ENCODE results near the gene TFF3. TPM values are rescaled to one million over a fixed set of nuclear protein-coding genes. Genes with fewer than 3 reads are reported as not detected.

Gene TFF3
- total and polyA plus RNA-seq, 10 donors = 28.9 to 123 (median 72.7) TPM

DNA sequence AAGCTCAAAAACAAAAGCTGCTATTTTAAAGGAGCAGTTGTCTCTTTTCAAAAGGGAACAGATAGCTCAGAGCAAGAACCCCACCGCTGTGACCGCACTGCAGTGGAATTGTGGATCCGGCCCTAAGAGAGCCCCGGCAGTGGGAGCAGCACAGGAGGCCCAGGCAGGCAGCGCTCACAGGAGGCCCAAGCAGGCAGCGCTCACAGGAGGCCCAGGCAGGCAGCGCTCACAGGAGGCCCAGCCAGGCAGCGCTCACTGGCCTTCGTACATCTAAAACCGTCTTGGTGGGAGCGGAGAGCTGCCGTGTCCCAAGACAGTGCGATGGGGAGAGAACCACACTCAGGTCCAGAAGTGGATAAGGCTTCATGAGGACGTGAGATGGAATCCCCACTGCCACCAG, 4.0 kb downstream of the TFF3 start:
- 89 to 96% (median 92%) methylated on average over 14 of the region's 14 CpGs for WGBS, 5 donors
- peak; percentile 61 for DNase-seq
- no peak overlapping the region for H3K4me3 ChIP-seq
- H3K36me3 ChIP-seq = no peaks in the 10 kb centered on the region
- intact Hi-C loops (cut with DNase I; ENCODE audit: low total_unique reads) = no loop called here
- H3K27ac ChIP-seq = peak overlapping the region in 1 of 8 donors; percentile 38
- TF ChIP-seq POLR2AphosphoS5 (IDR thresholded peaks at IDR 0.05) = no peak
- TF ChIP-seq POLR2A (IDR thresholded peaks at IDR 0.05) = no peak
- TF ChIP-seq, protein P1, sequence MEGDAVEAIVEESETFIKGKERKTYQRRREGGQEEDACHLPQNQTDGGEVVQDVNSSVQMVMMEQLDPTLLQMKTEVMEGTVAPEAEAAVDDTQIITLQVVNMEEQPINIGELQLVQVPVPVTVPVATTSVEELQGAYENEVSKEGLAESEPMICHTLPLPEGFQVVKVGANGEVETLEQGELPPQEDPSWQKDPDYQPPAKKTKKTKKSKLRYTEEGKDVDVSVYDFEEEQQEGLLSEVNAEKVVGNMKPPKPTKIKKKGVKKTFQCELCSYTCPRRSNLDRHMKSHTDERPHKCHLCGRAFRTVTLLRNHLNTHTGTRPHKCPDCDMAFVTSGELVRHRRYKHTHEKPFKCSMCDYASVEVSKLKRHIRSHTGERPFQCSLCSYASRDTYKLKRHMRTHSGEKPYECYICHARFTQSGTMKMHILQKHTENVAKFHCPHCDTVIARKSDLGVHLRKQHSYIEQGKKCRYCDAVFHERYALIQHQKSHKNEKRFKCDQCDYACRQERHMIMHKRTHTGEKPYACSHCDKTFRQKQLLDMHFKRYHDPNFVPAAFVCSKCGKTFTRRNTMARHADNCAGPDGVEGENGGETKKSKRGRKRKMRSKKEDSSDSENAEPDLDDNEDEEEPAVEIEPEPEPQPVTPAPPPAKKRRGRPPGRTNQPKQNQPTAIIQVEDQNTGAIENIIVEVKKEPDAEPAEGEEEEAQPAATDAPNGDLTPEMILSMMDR (IDR thresholded peaks at IDR 0.05 in 8 of 11, conservative IDR thresholded peaks at IDR 0.05 in 3 of 11) = no peak
- no peaks in the 10 kb centered on the region for H3K9me3 ChIP-seq
- peaks cover 0 to 45% (median 15%) of the 10 kb centered on the region in 7 donors for H3K27me3 ChIP-seq (replicated peaks in 1 of 7)
- peaks cover 9 to 60% (median 34%) of the 10 kb centered on the region in 6 donors for H3K4me1 ChIP-seq

DNA sequence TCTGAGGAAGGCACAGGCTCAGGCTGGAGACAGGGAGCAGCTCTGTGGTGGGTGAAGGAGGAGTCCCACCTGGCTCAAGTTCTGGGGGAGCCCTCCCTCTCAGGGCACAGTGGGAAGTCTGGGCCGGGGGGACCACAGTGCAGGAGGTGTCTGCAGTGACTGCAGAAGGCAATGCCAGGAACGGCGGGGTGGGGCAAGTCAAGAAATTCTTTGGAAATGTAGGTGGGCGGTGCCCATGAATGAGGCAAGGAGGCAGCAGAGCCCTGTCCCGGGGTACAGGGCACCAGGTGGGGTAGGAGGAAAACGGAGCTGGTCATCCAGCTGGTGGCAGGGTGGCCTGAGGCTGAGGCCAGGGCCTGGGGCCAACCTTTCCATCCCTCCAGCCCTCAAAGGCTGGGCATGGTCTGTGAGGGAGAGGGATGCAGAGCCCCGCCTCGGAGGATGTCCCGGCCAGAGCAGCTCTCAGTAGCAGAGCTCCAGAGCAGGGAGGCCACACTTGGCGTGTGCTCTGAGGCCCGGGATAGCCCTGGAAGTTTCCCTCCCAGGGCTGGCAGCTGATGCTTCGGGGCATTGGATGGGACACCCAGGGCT, 4.7 kb downstream of the TFF3 start:
- H3K4me3 ChIP-seq = no peak overlapping the region
- WGBS, 5 donors = 82 to 92% (median 89%) methylated on average over 9 to 12 of the region's 12 CpGs

DNA sequence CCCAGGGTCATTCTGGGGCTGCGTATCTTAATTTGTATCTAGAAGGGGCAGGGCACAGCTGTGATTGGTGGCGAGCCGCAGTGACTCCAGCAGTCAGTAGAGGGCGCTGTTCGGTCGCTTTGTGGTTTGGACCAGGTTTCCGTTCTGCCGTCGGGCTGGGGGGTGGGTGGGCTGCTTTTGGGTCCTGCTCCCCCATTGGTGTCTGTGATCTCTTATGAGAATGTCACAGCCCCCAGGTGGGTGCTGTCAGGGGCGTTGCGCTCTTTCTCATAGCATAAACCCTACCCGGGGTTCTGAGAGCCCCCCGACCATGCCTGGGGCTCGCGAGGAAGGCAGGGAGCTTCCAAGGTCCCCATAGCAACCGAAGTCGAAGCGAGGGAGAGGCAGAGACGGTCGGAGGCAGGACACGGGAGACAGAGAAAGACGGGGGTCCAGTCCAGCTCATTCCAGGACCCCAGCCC, 5.4 kb downstream of the TFF3 start:
- intact Hi-C loops (cut with DNase I; ENCODE audit: low total_unique reads) = no loop called here

More for the DNA sequence above, 4.7 kb downstream of the TFF3 start:
- DNase-seq = peak; percentile 61
- Histone ChIP-seq H3K27ac (peak overlapping the region in 1 of 8 donors; percentile 38), H3K4me1 (peaks cover 9 to 60% (median 34%) of the 10 kb centered on the region in 6 donors), H3K36me3 (no peaks in the 10 kb centered on the region), H3K27me3 (replicated peaks in 1 of 7) (peaks cover 0 to 51% (median 15%) of the 10 kb centered on the region in 7 donors), H3K9me3 (no peaks in the 10 kb centered on the region)
- TF ChIP-seq POLR2A (IDR thresholded peaks at IDR 0.05) (no peak), POLR2AphosphoS5 (IDR thresholded peaks at IDR 0.05) (no peak)
- TF ChIP-seq, protein P1 (IDR thresholded peaks at IDR 0.05 in 8 of 11, conservative IDR thresholded peaks at IDR 0.05 in 3 of 11) = no peak
- intact Hi-C loops (cut with DNase I; ENCODE audit: low total_unique reads) = no loop called here

More for the DNA sequence above, 5.4 kb downstream of the TFF3 start:
- WGBS, 5 donors = 6 to 13% (median 8%) methylated on average over 15 to 22 of the region's 22 CpGs
- Histone ChIP-seq H3K4me3 (peak overlapping the region in 1 of 8 donors; percentile 32), H3K9me3 (no peaks in the 10 kb centered on the region), H3K27me3 (replicated peaks in 1 of 7) (peaks cover 0 to 58% (median 15%) of the 10 kb centered on the region in 7 donors), H3K36me3 (no peaks in the 10 kb centered on the region), H3K4me1 (peaks cover 9 to 60% (median 32%) of the 10 kb centered on the region in 6 donors), H3K27ac (peak overlapping the region in 2 of 8 donors; percentile 9 to 47)
- peak; percentile 90 for DNase-seq
- TF ChIP-seq, protein P1 (IDR thresholded peaks at IDR 0.05 in 8 of 11, conservative IDR thresholded peaks at IDR 0.05 in 3 of 11) = peak; percentile 60 to 92 (median 76)
- peak in 2 of 3 donors; percentile 14 to 24 for TF ChIP-seq POLR2AphosphoS5 (IDR thresholded peaks at IDR 0.05)
- no peak for TF ChIP-seq POLR2A (IDR thresholded peaks at IDR 0.05)

All from spleen (tissue), 11 donors.